Measurements from ENCODE around the gene SLC15A1. TPM values are rescaled to one million over a fixed set of nuclear protein-coding genes. Genes with fewer than 3 reads are reported as not detected.

Gene SLC15A1
- polyA plus RNA-seq, 2 of the 4 experiments (the other 2 are of a cell fraction): 0.04 to 0.09 TPM

DNA sequence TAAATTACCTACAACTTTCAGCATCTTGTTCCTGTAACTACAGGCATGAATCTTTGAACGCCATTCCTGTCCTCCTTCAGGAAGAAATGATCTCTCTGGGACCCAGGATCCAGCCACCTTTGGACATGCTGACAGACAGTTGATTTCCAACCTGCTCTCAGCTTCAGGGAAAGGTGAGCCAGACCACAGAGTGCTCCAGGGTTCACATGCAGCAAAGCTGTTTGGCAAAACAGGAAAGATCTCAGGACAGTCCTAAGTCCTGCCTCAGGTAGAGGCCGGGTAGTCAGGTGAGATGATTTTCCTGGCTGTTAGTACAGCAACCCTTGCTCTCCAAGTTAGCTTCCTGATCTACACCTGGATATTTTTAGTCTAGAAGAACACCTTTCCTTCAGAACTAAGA, 9.1 kb downstream of the SLC15A1 start (continued):
- TF ChIP-seq NFE2L2 (conservative IDR thresholded peaks at IDR 0.05; ENCODE audit: low read length) (no peak), ZC3H11A (IDR thresholded peaks at IDR 0.05) (no peak), HOXB13 (CRISPR knock-in tag; IDR thresholded peaks at IDR 0.05; ENCODE audit: low read depth) (no peak)

GRCh38 chr13:98742961-98743360, 9.5 kb downstream of the SLC15A1 start:
- Histone ChIP-seq H3K9me3 (no peaks in the 10 kb centered on the region), H3K4me1 (peaks cover 10% of the 10 kb centered on the region), H3K27ac (no peak overlapping the region), H3K4me3 (no peak overlapping the region), H3K4me2 (no peak overlapping the region)
- POLR2A ChIA-PET: no interaction called here
- CTCF ChIA-PET: no interaction called here
- DNase-seq (ENCODE audit: low read depth in 1 of 2, low spot score in 1 of 2) (no peak), FAIRE-seq (no peak), ATAC-seq (no peak)
- TF ChIP-seq EHF (CRISPR knock-in tag; IDR thresholded peaks at IDR 0.05) (no peak), SREBF2 (IDR thresholded peaks at IDR 0.05) (no peak), EP300 (IDR thresholded peaks at IDR 0.05) (no peak), MAZ (IDR thresholded peaks at IDR 0.05; ENCODE audit: borderline replicate concordance, low read depth, low read length) (no peak), TP53 (CRISPR knock-in tag; IDR thresholded peaks at IDR 0.05) (no peak), JUN (IDR thresholded peaks at IDR 0.05) (no peak), MYC (IDR thresholded peaks at IDR 0.05; ENCODE audit: borderline replicate concordance, low read length) (no peak), HEYL (CRISPR knock-in tag; IDR thresholded peaks at IDR 0.05) (no peak), NFE2L2 (conservative IDR thresholded peaks at IDR 0.05; ENCODE audit: low read length) (no peak), EHMT2 (IDR thresholded peaks at IDR 0.05; ENCODE audit: low read depth) (no peak), KDM5A (IDR thresholded peaks at IDR 0.05) (no peak), KDM1A (IDR thresholded peaks at IDR 0.05; ENCODE audit: low read depth) (no peak), HDAC2 (IDR thresholded peaks at IDR 0.05) (no peak), ZSCAN20 (CRISPR knock-in tag; IDR thresholded peaks at IDR 0.05) (no peak), FOSB (CRISPR knock-in tag; IDR thresholded peaks at IDR 0.05) (no peak), ESRRA (IDR thresholded peaks at IDR 0.05; ENCODE audit: borderline replicate concordance, low read length) (no peak), GATA3 (IDR thresholded peaks at IDR 0.05; ENCODE audit: borderline replicate concordance) (no peak)
- TF ChIP-seq, protein P1, sequence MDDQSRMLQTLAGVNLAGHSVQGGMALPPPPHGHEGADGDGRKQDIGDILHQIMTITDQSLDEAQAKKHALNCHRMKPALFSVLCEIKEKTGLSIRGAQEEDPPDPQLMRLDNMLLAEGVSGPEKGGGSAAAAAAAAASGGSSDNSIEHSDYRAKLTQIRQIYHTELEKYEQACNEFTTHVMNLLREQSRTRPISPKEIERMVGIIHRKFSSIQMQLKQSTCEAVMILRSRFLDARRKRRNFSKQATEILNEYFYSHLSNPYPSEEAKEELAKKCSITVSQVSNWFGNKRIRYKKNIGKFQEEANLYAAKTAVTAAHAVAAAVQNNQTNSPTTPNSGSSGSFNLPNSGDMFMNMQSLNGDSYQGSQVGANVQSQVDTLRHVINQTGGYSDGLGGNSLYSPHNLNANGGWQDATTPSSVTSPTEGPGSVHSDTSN (IDR thresholded peaks at IDR 0.05): no peak
- TF ChIP-seq, protein P2, sequence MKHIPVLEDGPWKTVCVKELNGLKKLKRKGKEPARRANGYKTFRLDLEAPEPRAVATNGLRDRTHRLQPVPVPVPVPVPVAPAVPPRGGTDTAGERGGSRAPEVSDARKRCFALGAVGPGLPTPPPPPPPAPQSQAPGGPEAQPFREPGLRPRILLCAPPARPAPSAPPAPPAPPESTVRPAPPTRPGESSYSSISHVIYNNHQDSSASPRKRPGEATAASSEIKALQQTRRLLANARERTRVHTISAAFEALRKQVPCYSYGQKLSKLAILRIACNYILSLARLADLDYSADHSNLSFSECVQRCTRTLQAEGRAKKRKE (CRISPR knock-in tag; IDR thresholded peaks at IDR 0.05; ENCODE audit: low read depth): no peak
- 94% methylated on average over 5 of the region's 5 CpGs for WGBS (ENCODE audit: missing lambda C conversion rate)

GRCh38 chr13:98741741-98742435, 10.6 kb downstream of the SLC15A1 start:
- Histone ChIP-seq H3K27ac (no peak overlapping the region), H3K4me3 (no peak overlapping the region), H3K4me1 (peaks cover 3% of the 10 kb centered on the region; the same call in 2 of the 3 replicates), H3K9me3 (no peaks in the 10 kb centered on the region), H3K4me2 (no peak overlapping the region)
- POLR2A ChIA-PET: no interaction called here
- TF ChIP-seq KDM5A (IDR thresholded peaks at IDR 0.05) (no peak), ZFP36 (IDR thresholded peaks at IDR 0.05; ENCODE audit: borderline replicate concordance, partially characterized antibody) (no peak), ESRRA (IDR thresholded peaks at IDR 0.05; ENCODE audit: borderline replicate concordance, low read length) (no peak), RNF2 (IDR thresholded peaks at IDR 0.05; ENCODE audit: borderline replicate concordance, low read depth) (no peak), ZNF302 (CRISPR knock-in tag; IDR thresholded peaks at IDR 0.05) (no peak), FOXS1 (CRISPR knock-in tag; IDR thresholded peaks at IDR 0.05) (no peak), RCOR1 (IDR thresholded peaks at IDR 0.05; ENCODE audit: low read depth, low read length) (no peak), EP300 (IDR thresholded peaks at IDR 0.05) (no peak), POLR2AphosphoS2 (conservative IDR thresholded peaks at IDR 0.05; ENCODE audit: low read length) (no peak), HOXB13 (CRISPR knock-in tag; IDR thresholded peaks at IDR 0.05; ENCODE audit: low read depth) (no peak), TFCP2L1 (CRISPR knock-in tag; IDR thresholded peaks at IDR 0.05) (no peak)
- TF ChIP-seq, protein P3, sequence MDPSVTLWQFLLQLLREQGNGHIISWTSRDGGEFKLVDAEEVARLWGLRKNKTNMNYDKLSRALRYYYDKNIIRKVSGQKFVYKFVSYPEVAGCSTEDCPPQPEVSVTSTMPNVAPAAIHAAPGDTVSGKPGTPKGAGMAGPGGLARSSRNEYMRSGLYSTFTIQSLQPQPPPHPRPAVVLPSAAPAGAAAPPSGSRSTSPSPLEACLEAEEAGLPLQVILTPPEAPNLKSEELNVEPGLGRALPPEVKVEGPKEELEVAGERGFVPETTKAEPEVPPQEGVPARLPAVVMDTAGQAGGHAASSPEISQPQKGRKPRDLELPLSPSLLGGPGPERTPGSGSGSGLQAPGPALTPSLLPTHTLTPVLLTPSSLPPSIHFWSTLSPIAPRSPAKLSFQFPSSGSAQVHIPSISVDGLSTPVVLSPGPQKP (IDR thresholded peaks at IDR 0.05; ENCODE audit: low read depth, low read length): no peak
- no peak for FAIRE-seq
- DNase-seq (ENCODE audit: low read depth in 1 of 2, low spot score in 1 of 2): no peak
- CTCF ChIA-PET: interaction anchor here (0.7 kb wide), 1 partner anchor 101 kb away, joined by 3 read pairs; no protein-coding TSS in a partner anchor
- 88% methylated on average over 11 of the region's 14 CpGs for WGBS (ENCODE audit: missing lambda C conversion rate)
- ATAC-seq: no peak

Data from A549 (cell line).